ENCODE results near the gene HSD17B4. TPM values are rescaled to one million over a fixed set of nuclear protein-coding genes. Genes with fewer than 3 reads are reported as not detected.

Gene HSD17B4
- total and polyA plus RNA-seq, 2 experiments from 2014 or later, result 326 to 332 TPM

DNA sequence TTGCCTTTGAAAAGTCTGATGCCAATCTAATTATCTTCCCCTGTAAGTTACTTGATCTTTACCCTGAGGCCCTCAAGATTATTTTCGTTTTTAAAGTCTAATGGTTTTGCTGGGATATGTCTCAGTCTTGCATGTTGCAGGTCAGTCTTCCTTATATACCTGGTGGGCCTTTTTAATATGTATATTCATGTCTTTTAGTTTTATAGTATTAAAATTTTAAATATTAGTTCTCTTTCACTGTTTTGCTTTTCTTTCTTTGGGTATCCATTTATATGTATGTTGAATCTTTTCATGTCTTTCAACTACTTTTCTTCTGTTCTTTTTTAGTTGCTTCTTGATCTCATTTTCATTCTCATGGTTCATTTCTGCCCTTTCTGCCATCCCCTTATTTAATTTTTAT, 68.9 kb downstream of the HSD17B4 start:
- no peak overlapping the region for H3K27ac ChIP-seq (ENCODE audit: low read depth)
- DNase-seq (ENCODE audit: low spot score) (no peak), ATAC-seq (no peak)
- H3K4me3 ChIP-seq, result no peak overlapping the region
- no peaks in the 10 kb centered on the region for H3F3A ChIP-seq (replicated peaks; ENCODE audit: low read depth)
- TF ChIP-seq, protein P1, sequence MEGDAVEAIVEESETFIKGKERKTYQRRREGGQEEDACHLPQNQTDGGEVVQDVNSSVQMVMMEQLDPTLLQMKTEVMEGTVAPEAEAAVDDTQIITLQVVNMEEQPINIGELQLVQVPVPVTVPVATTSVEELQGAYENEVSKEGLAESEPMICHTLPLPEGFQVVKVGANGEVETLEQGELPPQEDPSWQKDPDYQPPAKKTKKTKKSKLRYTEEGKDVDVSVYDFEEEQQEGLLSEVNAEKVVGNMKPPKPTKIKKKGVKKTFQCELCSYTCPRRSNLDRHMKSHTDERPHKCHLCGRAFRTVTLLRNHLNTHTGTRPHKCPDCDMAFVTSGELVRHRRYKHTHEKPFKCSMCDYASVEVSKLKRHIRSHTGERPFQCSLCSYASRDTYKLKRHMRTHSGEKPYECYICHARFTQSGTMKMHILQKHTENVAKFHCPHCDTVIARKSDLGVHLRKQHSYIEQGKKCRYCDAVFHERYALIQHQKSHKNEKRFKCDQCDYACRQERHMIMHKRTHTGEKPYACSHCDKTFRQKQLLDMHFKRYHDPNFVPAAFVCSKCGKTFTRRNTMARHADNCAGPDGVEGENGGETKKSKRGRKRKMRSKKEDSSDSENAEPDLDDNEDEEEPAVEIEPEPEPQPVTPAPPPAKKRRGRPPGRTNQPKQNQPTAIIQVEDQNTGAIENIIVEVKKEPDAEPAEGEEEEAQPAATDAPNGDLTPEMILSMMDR (conservative IDR thresholded peaks at IDR 0.05; ENCODE audit: low read depth in 2 of 2), result no peak
- no peak for TF ChIP-seq ZNF331 (CRISPR knock-in tag; IDR thresholded peaks at IDR 0.05; ENCODE audit: low read depth)
- TF ChIP-seq, protein P2, sequence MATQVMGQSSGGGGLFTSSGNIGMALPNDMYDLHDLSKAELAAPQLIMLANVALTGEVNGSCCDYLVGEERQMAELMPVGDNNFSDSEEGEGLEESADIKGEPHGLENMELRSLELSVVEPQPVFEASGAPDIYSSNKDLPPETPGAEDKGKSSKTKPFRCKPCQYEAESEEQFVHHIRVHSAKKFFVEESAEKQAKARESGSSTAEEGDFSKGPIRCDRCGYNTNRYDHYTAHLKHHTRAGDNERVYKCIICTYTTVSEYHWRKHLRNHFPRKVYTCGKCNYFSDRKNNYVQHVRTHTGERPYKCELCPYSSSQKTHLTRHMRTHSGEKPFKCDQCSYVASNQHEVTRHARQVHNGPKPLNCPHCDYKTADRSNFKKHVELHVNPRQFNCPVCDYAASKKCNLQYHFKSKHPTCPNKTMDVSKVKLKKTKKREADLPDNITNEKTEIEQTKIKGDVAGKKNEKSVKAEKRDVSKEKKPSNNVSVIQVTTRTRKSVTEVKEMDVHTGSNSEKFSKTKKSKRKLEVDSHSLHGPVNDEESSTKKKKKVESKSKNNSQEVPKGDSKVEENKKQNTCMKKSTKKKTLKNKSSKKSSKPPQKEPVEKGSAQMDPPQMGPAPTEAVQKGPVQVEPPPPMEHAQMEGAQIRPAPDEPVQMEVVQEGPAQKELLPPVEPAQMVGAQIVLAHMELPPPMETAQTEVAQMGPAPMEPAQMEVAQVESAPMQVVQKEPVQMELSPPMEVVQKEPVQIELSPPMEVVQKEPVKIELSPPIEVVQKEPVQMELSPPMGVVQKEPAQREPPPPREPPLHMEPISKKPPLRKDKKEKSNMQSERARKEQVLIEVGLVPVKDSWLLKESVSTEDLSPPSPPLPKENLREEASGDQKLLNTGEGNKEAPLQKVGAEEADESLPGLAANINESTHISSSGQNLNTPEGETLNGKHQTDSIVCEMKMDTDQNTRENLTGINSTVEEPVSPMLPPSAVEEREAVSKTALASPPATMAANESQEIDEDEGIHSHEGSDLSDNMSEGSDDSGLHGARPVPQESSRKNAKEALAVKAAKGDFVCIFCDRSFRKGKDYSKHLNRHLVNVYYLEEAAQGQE (IDR thresholded peaks at IDR 0.05; ENCODE audit: unreplicated experiment), result no peak
- Mint-ChIP-seq H3K36me3 (ENCODE audit: low read depth) (peaks cover 49% of the 10 kb centered on the region), H3K9me3 (no peaks in the 10 kb centered on the region; the same call in 1 of the 3 replicates), H3K27ac (no peak overlapping the region), H3K27me3 (ENCODE audit: insufficient read depth, low read depth, poor library complexity) (no peaks in the 10 kb centered on the region), H3K4me1 (no peaks in the 10 kb centered on the region), H3K4me3 (no peak overlapping the region)
- H3K27me3 ChIP-seq (ENCODE audit: insufficient read depth), result no peaks in the 10 kb centered on the region
- no peaks in the 10 kb centered on the region for H3K79me2 ChIP-seq (replicated peaks; ENCODE audit: insufficient read depth)
- no peaks in the 10 kb centered on the region for H4K20me1 ChIP-seq (replicated peaks; ENCODE audit: insufficient read depth)
- H3K36me3 ChIP-seq (ENCODE audit: insufficient read depth), result peaks cover 19% of the 10 kb centered on the region
- H3K4me2 ChIP-seq, result no peak overlapping the region
- H2AFZ ChIP-seq, result no peak overlapping the region
- no peaks in the 10 kb centered on the region for H3K4me1 ChIP-seq (ENCODE audit: insufficient read depth)
- no peaks in the 10 kb centered on the region for H3K9me2 ChIP-seq (ENCODE audit: insufficient read depth)

DNA sequence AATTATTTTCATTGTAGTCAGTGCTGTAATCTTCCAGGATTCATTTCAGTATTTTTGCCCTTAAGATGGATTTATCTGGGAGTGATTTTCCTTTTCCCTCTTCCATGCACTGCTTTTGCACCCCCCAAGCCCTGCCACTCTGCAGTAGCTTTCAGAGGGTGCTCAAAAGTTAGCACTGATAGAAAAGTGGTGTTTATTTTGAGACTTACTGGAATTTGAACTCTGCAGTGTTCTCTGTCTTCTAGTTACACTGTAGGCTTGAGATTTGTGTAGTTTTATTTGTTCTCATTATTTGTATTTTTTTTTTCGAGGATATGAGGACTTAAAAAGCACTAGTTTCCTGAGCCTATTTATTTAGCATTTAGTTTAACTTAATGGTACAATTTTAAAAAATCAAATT, 70.5 kb downstream of the HSD17B4 start:
- no peaks in the 10 kb centered on the region for H3K4me1 ChIP-seq (ENCODE audit: insufficient read depth)
- DNase-seq (ENCODE audit: low spot score), result no peak
- H3K36me3 ChIP-seq (ENCODE audit: insufficient read depth), result peaks cover 24% of the 10 kb centered on the region; the same call in 1 of the 2 replicates
- no peaks in the 10 kb centered on the region; the same call in 2 of the 3 replicates for H3K9me3 Mint-ChIP-seq
- no peak overlapping the region for H3K27ac Mint-ChIP-seq
- H3F3A ChIP-seq (replicated peaks; ENCODE audit: low read depth), result no peaks in the 10 kb centered on the region
- no peak overlapping the region for H3K27ac ChIP-seq (ENCODE audit: low read depth)
- no peaks in the 10 kb centered on the region for H3K79me2 ChIP-seq (replicated peaks; ENCODE audit: insufficient read depth)
- H3K9me2 ChIP-seq (ENCODE audit: insufficient read depth), result no peaks in the 10 kb centered on the region
- H3K27me3 Mint-ChIP-seq (ENCODE audit: insufficient read depth, low read depth, poor library complexity), result no peaks in the 10 kb centered on the region
- H4K20me1 ChIP-seq (replicated peaks; ENCODE audit: insufficient read depth), result no peaks in the 10 kb centered on the region
- no peaks in the 10 kb centered on the region for H3K4me1 Mint-ChIP-seq
- H3K36me3 Mint-ChIP-seq (ENCODE audit: low read depth), result peaks cover 43% of the 10 kb centered on the region
- no peaks in the 10 kb centered on the region for H3K27me3 ChIP-seq (ENCODE audit: insufficient read depth)
- no peak overlapping the region for H3K4me3 Mint-ChIP-seq
- ATAC-seq, result no peak
- H3K4me3 ChIP-seq, result no peak overlapping the region
- H2AFZ ChIP-seq, result no peak overlapping the region
- no peak overlapping the region for H3K4me2 ChIP-seq
- TF ChIP-seq POLR2AphosphoS5 (IDR thresholded peaks at IDR 0.05; ENCODE audit: low read depth) (no peak), NANOG (IDR thresholded peaks at IDR 0.05; ENCODE audit: borderline replicate concordance) (no peak)
- TF ChIP-seq, protein P3, sequence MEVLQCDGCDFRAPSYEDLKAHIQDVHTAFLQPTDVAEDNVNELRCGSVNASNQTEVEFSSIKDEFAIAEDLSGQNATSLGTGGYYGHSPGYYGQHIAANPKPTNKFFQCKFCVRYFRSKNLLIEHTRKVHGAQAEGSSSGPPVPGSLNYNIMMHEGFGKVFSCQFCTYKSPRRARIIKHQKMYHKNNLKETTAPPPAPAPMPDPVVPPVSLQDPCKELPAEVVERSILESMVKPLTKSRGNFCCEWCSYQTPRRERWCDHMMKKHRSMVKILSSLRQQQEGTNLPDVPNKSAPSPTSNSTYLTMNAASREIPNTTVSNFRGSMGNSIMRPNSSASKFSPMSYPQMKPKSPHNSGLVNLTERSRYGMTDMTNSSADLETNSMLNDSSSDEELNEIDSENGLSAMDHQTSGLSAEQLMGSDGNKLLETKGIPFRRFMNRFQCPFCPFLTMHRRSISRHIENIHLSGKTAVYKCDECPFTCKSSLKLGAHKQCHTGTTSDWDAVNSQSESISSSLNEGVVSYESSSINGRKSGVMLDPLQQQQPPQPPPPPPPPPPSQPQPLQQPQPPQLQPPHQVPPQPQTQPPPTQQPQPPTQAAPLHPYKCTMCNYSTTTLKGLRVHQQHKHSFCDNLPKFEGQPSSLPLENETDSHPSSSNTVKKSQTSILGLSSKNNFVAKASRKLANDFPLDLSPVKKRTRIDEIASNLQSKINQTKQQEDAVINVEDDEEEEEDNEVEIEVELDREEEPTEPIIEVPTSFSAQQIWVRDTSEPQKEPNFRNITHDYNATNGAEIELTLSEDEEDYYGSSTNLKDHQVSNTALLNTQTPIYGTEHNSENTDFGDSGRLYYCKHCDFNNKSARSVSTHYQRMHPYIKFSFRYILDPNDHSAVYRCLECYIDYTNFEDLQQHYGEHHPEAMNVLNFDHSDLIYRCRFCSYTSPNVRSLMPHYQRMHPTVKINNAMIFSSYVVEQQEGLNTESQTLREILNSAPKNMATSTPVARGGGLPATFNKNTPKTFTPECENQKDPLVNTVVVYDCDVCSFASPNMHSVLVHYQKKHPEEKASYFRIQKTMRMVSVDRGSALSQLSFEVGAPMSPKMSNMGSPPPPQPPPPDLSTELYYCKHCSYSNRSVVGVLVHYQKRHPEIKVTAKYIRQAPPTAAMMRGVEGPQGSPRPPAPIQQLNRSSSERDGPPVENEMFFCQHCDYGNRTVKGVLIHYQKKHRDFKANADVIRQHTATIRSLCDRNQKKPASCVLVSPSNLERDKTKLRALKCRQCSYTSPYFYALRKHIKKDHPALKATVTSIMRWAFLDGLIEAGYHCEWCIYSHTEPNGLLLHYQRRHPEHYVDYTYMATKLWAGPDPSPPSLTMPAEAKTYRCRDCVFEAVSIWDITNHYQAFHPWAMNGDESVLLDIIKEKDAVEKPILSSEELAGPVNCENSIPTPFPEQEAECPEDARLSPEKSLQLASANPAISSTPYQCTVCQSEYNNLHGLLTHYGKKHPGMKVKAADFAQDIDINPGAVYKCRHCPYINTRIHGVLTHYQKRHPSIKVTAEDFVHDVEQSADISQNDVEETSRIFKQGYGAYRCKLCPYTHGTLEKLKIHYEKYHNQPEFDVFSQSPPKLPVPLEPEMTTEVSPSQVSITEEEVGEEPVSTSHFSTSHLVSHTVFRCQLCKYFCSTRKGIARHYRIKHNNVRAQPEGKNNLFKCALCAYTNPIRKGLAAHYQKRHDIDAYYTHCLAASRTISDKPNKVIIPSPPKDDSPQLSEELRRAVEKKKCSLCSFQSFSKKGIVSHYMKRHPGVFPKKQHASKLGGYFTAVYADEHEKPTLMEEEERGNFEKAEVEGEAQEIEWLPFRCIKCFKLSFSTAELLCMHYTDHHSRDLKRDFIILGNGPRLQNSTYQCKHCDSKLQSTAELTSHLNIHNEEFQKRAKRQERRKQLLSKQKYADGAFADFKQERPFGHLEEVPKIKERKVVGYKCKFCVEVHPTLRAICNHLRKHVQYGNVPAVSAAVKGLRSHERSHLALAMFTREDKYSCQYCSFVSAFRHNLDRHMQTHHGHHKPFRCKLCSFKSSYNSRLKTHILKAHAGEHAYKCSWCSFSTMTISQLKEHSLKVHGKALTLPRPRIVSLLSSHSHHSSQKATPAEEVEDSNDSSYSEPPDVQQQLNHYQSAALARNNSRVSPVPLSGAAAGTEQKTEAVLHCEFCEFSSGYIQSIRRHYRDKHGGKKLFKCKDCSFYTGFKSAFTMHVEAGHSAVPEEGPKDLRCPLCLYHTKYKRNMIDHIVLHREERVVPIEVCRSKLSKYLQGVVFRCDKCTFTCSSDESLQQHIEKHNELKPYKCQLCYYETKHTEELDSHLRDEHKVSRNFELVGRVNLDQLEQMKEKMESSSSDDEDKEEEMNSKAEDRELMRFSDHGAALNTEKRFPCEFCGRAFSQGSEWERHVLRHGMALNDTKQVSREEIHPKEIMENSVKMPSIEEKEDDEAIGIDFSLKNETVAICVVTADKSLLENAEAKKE (CRISPR knock-in tag; IDR thresholded peaks at IDR 0.05), result no peak
- TF ChIP-seq, protein P2 (IDR thresholded peaks at IDR 0.05; ENCODE audit: unreplicated experiment), result no peak
